ENCODE results near the gene MGST1. TPM values are rescaled to one million over a fixed set of nuclear protein-coding genes. Genes with fewer than 3 reads are reported as not detected.

Gene MGST1
- total RNA-seq, 2 donors from 2014 or later = 339 to 555 TPM

GRCh38 chr12:16324772-16325171 is 22.7 kb upstream of the MGST1 start:
- H3K4me3 ChIP-seq = no peak overlapping the region
- H3K27me3 ChIP-seq = no peaks in the 10 kb centered on the region
- no peak overlapping the region for H3K9ac ChIP-seq (ENCODE audit: low read depth in 2 of 2, low read length in 2 of 2)
- no peaks in the 10 kb centered on the region for H3K36me3 ChIP-seq
- TF ChIP-seq, protein P1, sequence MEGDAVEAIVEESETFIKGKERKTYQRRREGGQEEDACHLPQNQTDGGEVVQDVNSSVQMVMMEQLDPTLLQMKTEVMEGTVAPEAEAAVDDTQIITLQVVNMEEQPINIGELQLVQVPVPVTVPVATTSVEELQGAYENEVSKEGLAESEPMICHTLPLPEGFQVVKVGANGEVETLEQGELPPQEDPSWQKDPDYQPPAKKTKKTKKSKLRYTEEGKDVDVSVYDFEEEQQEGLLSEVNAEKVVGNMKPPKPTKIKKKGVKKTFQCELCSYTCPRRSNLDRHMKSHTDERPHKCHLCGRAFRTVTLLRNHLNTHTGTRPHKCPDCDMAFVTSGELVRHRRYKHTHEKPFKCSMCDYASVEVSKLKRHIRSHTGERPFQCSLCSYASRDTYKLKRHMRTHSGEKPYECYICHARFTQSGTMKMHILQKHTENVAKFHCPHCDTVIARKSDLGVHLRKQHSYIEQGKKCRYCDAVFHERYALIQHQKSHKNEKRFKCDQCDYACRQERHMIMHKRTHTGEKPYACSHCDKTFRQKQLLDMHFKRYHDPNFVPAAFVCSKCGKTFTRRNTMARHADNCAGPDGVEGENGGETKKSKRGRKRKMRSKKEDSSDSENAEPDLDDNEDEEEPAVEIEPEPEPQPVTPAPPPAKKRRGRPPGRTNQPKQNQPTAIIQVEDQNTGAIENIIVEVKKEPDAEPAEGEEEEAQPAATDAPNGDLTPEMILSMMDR (IDR thresholded peaks at IDR 0.05) = no peak
- H3K9me3 ChIP-seq = no peaks in the 10 kb centered on the region
- intact Hi-C loops (cut with DNase I) = no loop called here
- DNase-seq = no peak
- H3K4me1 ChIP-seq = no peaks in the 10 kb centered on the region
- H3K27ac ChIP-seq = no peak overlapping the region

- Histone ChIP-seq H3K9me3 (no peaks in the 10 kb centered on the region), H3K9ac (ENCODE audit: low read depth in 2 of 2, low read length in 2 of 2) (no peak overlapping the region), H3K27me3 (no peaks in the 10 kb centered on the region), H3K4me3 (no peak overlapping the region), H3K4me1 (no peaks in the 10 kb centered on the region), H3K27ac (no peak overlapping the region), H3K36me3 (no peaks in the 10 kb centered on the region)
- intact Hi-C loops (cut with DNase I) = no loop called here
- peak; percentile 79 for DNase-seq
- TF ChIP-seq, protein P1 (IDR thresholded peaks at IDR 0.05) = no peak
These were observed 22.0 kb upstream of the MGST1 start for GRCh38 chr12:16325426-16325825.

- no peaks in the 10 kb centered on the region for H3K36me3 ChIP-seq
- TF ChIP-seq, protein P1 (IDR thresholded peaks at IDR 0.05) = no peak
- no peaks in the 10 kb centered on the region for H3K9me3 ChIP-seq
- intact Hi-C loops (cut with DNase I) = no loop called here
- no peak overlapping the region for H3K27ac ChIP-seq
- H3K4me3 ChIP-seq = no peak overlapping the region
- DNase-seq = no peak
- no peak overlapping the region for H3K9ac ChIP-seq (ENCODE audit: low read depth in 2 of 2, low read length in 2 of 2)
- H3K4me1 ChIP-seq = no peaks in the 10 kb centered on the region
- H3K27me3 ChIP-seq = no peaks in the 10 kb centered on the region
These were observed 19.5 kb upstream of the MGST1 start for GRCh38 chr12:16327963-16328362.

GRCh38 chr12:16329594-16329993 is 17.9 kb upstream of the MGST1 start:
- DNase-seq = no peak
- H3K36me3 ChIP-seq = no peaks in the 10 kb centered on the region
- no peaks in the 10 kb centered on the region for H3K27me3 ChIP-seq
- H3K9ac ChIP-seq (ENCODE audit: low read depth in 2 of 2, low read length in 2 of 2) = no peak overlapping the region
- intact Hi-C loops (cut with DNase I) = no loop called here
- H3K9me3 ChIP-seq = no peaks in the 10 kb centered on the region
- H3K27ac ChIP-seq = no peak overlapping the region
- no peaks in the 10 kb centered on the region for H3K4me1 ChIP-seq
- H3K4me3 ChIP-seq = no peak overlapping the region
- TF ChIP-seq, protein P1 (IDR thresholded peaks at IDR 0.05) = no peak

- H3K27me3 ChIP-seq = no peaks in the 10 kb centered on the region
- DNase-seq = no peak
- no peak overlapping the region for H3K4me3 ChIP-seq
- H3K9me3 ChIP-seq = no peaks in the 10 kb centered on the region
- intact Hi-C loops (cut with DNase I) = no loop called here
- H3K27ac ChIP-seq = no peak overlapping the region
- H3K36me3 ChIP-seq = no peaks in the 10 kb centered on the region
- no peaks in the 10 kb centered on the region for H3K4me1 ChIP-seq
- no peak overlapping the region for H3K9ac ChIP-seq (ENCODE audit: low read depth in 2 of 2, low read length in 2 of 2)
- TF ChIP-seq, protein P1 (IDR thresholded peaks at IDR 0.05) = no peak
These were observed 16.9 kb upstream of the MGST1 start for GRCh38 chr12:16330560-16330959.

- intact Hi-C loops (cut with DNase I) = no loop called here
- H3K36me3 ChIP-seq = no peaks in the 10 kb centered on the region
- DNase-seq = no peak
- H3K9me3 ChIP-seq = no peaks in the 10 kb centered on the region
- no peaks in the 10 kb centered on the region for H3K4me1 ChIP-seq
- TF ChIP-seq, protein P1 (IDR thresholded peaks at IDR 0.05) = no peak
- H3K27me3 ChIP-seq = no peaks in the 10 kb centered on the region
- no peak overlapping the region for H3K9ac ChIP-seq (ENCODE audit: low read depth in 2 of 2, low read length in 2 of 2)
- H3K27ac ChIP-seq = no peak overlapping the region
- no peak overlapping the region for H3K4me3 ChIP-seq
These were observed 15.4 kb upstream of the MGST1 start for GRCh38 chr12:16331998-16332397.
